Stimulated activated naive CD8-positive, alpha-beta T cell treated with anti-CD3 and anti-CD28 coated beads, Interleukin-15, amount 100 ng/mL, for 72 hours (primary cell): Measurements from ENCODE around the gene ESYT2.

ENCODE experiments used
- ATAC-seq: fragments of 150-1000 bp; cut with Tn5 transposase; 2 replicates; pipeline ENCODE4 v1.10.0; 2021; ENCODE audit warnings: mild to moderate bottlenecking, moderate library complexity
- DNase-seq, 2 donors: peaks; one replicate each; pipeline ENCODE4 v3.0.0; 2021 to 2022
- H3K27ac Mint-ChIP-seq, 2 donors: one replicate each; pipeline ENCODE4 v1.8.0; 2022; ENCODE audit warnings: mild to moderate bottlenecking in 2 of 2, mixed read lengths in 2 of 2, moderate library complexity in 2 of 2
- H3K27me3 Mint-ChIP-seq: one replicate; pipeline ENCODE4 v1.8.0; 2022; ENCODE audit warnings: mixed read lengths
- H3K4me1 Mint-ChIP-seq: one replicate; pipeline ENCODE4 v1.8.0; 2022; ENCODE audit warnings: mild to moderate bottlenecking, mixed read lengths
- H3K4me3 Mint-ChIP-seq, 2 donors: one replicate each; pipeline ENCODE4 v1.8.0; 2022; ENCODE audit warnings: mild to moderate bottlenecking in 2 of 2, mixed read lengths in 2 of 2, moderate library complexity in 1 of 2
- H3K9me3 Mint-ChIP-seq, 2 donors: one replicate each; pipeline ENCODE4 v1.8.0; 2022; ENCODE audit warnings: mixed read lengths in 2 of 2

The ESYT2 gene

DNA sequence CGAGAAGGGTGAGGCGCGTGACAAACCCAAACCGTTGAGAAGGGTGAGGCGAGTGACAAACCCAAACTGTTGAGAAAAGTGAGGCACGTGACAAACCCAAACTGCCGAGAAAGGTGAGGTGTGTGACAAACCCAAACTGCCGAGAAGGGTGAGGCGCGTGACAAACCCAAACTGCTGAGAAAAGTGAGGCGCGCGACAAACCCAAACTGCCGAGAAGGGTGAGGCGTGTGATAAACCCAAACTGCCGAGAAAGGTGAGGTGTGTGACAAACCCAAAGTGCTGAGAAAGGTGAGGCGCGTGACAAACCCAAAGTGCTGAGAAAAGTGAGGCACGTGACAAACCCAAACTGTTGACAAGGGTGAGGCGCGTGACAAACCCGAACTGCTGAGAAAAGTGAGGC is 25.0 kb downstream of the ESYT2 start:
- Mint-ChIP-seq H3K27me3 (no peaks in the 10 kb centered on the region), H3K27ac (peak overlapping the region in 1 of 2 donors; percentile 71), H3K9me3 (no peaks in the 10 kb centered on the region), H3K4me3 (no peak overlapping the region), H3K4me1 (peaks cover 54% of the 10 kb centered on the region)
- ATAC-seq (no peak), DNase-seq (no peak)

DNA sequence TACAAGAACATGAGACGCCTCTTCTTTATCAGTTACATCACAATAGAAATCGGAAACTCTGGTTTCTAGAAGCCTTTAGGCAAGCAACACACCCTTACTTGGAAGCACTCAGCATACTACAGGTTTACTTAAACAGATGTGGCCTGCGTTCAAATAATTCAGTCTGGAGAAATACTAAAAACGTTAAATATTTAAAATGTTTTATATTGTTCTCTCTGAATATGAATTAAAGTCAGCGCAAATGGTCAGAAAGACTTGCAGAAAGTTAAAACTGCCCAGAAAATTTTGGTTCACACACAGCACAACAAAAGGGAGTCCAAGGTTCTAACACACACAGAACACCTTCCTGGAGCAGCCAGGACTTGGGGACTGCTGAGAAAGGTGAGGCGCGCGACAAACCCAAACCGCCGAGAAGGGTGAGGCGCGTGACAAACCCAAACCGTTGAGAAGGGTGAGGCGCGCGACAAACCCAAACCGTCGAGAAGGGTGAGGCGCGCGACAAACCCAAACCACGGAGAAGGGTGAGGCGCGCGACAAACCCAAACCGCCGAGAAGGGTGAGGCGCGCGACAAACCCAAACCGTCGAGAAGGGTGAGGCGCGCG is 25.8 kb downstream of the ESYT2 start:
- ATAC-seq (no peak), DNase-seq (no peak)
- no peaks in the 10 kb centered on the region for H3K27me3 Mint-ChIP-seq
- H3K4me3 Mint-ChIP-seq, result no peak overlapping the region
- peaks cover 49% of the 10 kb centered on the region for H3K4me1 Mint-ChIP-seq
- H3K9me3 Mint-ChIP-seq, result no peaks in the 10 kb centered on the region
- H3K27ac Mint-ChIP-seq, result peak overlapping the region in 1 of 2 donors; percentile 42

DNA sequence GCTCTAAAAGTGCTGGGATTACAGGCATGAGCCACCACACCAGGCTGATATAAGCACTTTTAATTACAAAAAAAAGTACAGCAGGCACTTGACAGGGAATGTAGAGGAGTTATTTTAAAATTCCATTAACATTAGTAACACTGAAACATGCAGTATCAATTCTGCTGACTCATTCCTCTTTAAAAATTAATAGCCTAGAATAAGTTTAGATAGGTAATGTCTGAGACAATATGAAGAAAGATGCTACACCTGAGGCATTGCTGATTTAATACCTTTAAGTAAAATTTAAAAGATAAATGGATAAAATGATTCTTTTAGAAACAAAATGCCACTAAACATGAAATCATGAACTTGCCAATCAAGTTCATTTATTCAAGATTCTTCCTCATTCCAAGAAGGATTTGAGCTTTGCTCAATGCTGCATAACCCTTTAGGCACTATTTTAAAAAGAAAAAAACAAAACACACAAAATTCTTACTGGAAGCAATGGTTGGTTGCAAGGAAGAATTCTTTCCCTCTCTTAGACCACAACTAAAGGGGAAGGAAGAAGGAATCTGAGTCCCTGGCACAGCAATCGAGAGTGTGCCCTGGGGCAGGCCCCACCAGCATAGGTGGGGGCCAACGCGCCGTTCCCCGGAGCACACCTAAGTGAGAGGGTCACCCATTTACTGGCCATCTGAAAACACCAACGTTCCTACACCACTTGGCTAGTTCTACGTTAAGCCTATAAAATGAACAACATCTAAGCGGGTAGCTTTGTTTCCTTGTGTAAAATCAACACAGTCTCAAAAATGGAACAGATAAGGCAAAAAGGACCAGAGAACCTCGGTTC is 26.6 kb downstream of the ESYT2 start:
- DNase-seq (no peak), ATAC-seq (no peak)
- no peaks in the 10 kb centered on the region for H3K27me3 Mint-ChIP-seq
- peak overlapping the region in 1 of 2 donors; percentile 13 for H3K4me3 Mint-ChIP-seq
- H3K9me3 Mint-ChIP-seq, result no peaks in the 10 kb centered on the region
- peaks cover 49% of the 10 kb centered on the region for H3K4me1 Mint-ChIP-seq
- peak overlapping the region in 1 of 2 donors; percentile 88 for H3K27ac Mint-ChIP-seq

DNA sequence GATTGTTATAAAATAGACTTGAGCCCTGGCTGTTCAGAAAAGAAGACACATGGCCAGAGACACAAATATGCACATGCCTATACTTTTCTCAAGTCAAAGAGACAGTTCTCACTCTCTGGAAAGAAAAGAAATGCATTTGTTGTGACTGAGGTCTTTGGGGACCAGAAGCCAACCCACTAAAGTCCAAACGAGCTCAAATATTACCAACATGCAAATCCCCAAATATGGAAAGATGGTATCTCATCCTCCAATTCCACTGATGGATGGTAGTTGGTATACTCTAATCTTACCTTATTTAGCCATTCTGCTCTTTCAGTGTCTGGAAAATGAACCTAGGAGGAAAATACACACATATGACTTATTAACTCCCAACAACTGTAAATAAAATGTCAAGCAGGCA is 30.6 kb downstream of the ESYT2 start:
- ATAC-seq, result no peak
- H3K27me3 Mint-ChIP-seq, result no peaks in the 10 kb centered on the region
- H3K4me1 Mint-ChIP-seq, result peaks cover 30% of the 10 kb centered on the region
- H3K27ac Mint-ChIP-seq, result no peak overlapping the region
- no peak for DNase-seq
- H3K9me3 Mint-ChIP-seq, result no peaks in the 10 kb centered on the region
- no peak overlapping the region for H3K4me3 Mint-ChIP-seq

DNA sequence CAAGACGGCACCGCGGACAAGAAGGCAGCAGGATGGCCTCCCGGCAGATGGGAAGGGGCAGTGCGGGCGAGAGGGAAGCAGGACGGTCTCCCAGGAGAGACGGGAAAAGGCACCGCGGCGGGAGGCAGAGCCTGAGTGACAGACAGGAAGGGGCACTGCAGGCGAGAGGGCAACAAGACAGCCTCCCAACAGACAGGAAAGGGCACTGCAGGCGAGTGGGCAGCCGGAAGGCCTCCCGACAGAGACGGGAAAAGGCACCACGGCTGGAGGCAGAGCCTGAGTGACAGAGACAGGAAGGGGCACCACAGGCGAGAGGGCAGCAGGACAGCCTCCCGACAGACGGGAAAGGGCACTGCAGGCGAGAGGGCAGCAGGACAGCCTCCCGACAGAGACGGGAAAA is 32.6 kb downstream of the ESYT2 start:
- DNase-seq (no peak), ATAC-seq (no peak)
- peaks cover 14% of the 10 kb centered on the region for H3K4me1 Mint-ChIP-seq
- no peaks in the 10 kb centered on the region for H3K27me3 Mint-ChIP-seq
- H3K4me3 Mint-ChIP-seq, result no peak overlapping the region
- no peaks in the 10 kb centered on the region for H3K9me3 Mint-ChIP-seq
- peak overlapping the region in 1 of 2 donors; percentile 2 for H3K27ac Mint-ChIP-seq

DNA sequence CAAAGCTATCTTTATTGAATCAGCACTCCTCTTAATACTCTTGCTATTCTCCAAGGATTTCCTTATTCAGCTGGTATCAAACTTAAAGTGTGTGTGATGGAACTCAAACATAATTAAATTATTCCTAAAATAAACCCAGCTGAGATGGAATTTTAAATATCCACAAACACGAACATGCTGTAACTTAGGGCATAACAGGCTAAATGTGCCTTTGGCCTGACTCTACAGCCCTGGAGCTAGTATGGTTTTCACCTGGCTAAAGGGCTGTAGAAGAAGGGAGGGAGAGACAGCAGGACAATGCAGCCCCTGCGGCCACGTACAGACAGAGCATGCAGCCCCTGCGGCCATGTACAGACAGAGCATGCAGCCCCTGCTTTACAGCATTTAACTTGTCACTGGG is 34.0 kb downstream of the ESYT2 start:
- ATAC-seq (no peak), DNase-seq (no peak)
- Mint-ChIP-seq H3K4me1 (peaks cover 2% of the 10 kb centered on the region), H3K27me3 (no peaks in the 10 kb centered on the region), H3K9me3 (no peaks in the 10 kb centered on the region), H3K27ac (no peak overlapping the region), H3K4me3 (no peak overlapping the region)

DNA sequence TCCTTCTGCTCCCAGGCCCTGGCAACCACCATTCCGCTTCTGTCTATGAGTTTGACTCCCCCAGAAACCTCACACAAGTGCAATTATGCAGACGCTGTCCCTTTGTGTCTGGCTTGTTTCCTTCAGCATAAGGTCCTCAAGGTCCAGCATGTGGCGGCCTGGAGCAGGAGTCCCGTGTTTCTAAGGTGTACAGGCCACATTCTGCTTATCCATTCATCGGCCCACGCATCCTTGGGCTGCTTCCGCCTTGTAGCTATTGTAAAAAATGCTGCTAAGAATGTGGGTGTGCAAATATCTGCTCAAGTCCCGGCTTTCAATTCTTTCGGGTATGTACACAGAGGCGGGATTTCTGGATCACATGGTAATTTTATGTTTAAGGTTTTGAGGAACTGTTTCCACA is 38.2 kb downstream of the ESYT2 start:
- no peak for DNase-seq
- H3K27ac Mint-ChIP-seq, result peak overlapping the region; percentile 1 to 2

DNA sequence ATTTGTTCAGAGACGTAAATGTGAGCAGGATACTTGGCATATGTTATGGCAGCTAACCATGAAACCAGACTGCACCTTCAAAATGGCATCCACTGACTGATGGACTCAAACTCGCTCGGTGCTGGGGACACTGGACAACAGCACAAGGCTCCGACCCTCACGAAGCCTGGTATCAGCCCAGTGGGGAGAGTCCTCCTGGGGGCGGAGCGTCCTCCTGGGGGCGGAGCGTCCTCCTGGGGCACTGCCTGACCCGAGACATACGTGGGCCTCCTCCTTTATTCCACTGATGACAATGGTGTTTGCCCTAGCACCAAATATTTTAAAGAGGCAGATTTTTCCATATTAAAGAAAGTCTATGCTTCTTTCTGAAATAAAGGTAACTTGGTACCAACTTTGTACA is 39.5 kb downstream of the ESYT2 start:
- no peaks in the 10 kb centered on the region for H3K27me3 Mint-ChIP-seq
- H3K4me1 Mint-ChIP-seq, result peaks cover 5% of the 10 kb centered on the region
- H3K9me3 Mint-ChIP-seq, result no peaks in the 10 kb centered on the region
- H3K27ac Mint-ChIP-seq, result no peak overlapping the region
- no peak for DNase-seq
- no peak for ATAC-seq
- no peak overlapping the region for H3K4me3 Mint-ChIP-seq

More for the DNA sequence above, 38.2 kb downstream of the ESYT2 start:
- ATAC-seq, result no peak
- H3K4me1 Mint-ChIP-seq, result peaks cover 5% of the 10 kb centered on the region
- no peaks in the 10 kb centered on the region for H3K27me3 Mint-ChIP-seq
- no peaks in the 10 kb centered on the region for H3K9me3 Mint-ChIP-seq
- H3K4me3 Mint-ChIP-seq, result no peak overlapping the region

DNA sequence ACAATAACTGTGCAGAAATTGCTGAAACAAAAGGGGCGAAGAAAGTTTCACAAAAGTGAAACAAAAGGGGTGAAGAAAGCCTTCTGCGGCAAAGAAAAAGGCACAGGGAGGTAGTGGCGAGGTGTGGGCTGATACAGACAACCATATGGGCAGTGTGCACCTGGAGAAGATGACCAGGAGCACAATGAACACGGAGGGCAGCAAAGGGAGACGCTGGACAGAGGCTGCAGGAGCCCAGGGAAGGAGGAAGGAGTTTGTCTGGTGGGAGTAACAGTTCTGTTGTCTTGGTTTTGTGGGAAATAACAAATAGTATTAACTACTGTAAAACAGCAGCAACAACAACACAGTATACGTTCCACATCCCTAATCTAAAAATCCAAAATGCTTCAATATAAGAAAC is 42.4 kb downstream of the ESYT2 start:
- ATAC-seq, result no peak
- peak overlapping the region in 1 of 2 donors; percentile 0 for H3K27ac Mint-ChIP-seq
- no peak overlapping the region for H3K4me3 Mint-ChIP-seq
- H3K9me3 Mint-ChIP-seq, result no peaks in the 10 kb centered on the region
- peaks cover 5% of the 10 kb centered on the region for H3K4me1 Mint-ChIP-seq
- no peaks in the 10 kb centered on the region for H3K27me3 Mint-ChIP-seq
- DNase-seq, result no peak

DNA sequence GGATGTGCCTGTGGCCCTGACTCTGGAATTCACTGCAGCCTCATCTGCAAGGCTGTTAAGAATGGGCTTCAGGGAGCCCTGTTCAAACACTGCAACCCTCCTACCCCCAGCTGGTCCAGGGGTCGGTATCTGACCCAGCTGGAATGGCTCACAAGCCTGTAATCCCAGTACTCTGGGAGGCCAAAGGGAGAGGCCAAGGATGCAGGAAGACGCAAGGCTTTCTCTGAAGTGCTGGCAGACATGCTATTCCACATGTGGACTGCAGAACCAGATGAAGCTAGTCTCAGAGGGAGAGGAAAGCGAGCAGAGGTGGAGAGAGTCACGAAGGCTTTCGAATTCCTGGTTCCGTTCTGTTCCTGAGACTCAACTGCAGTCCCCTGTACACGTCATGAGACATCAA is 45.0 kb downstream of the ESYT2 start:
- no peaks in the 10 kb centered on the region for H3K9me3 Mint-ChIP-seq
- H3K4me3 Mint-ChIP-seq, result no peak overlapping the region
- H3K4me1 Mint-ChIP-seq, result no peaks in the 10 kb centered on the region
- ATAC-seq (peak; percentile 25), DNase-seq (no peak)
- no peaks in the 10 kb centered on the region for H3K27me3 Mint-ChIP-seq
- H3K27ac Mint-ChIP-seq, result no peak overlapping the region

DNA sequence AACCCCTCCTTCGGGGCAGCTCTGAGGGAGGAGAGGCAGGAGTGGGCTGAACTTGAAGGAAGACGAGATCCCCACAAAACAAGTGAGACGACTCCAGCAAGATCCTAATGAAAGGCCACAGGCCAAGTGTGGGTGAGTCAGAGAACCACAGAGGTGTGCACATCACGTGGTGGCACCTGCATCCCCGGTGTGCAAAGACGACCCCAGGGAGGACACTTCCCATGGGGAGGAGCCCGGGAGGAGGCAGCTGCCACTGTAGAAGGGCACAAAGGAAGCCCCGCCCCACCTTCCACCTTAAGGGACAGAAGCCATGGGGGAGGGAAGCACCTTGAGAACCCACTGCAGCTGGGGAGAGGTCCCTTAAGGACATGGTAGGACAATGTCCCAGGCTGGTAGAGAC is 45.7 kb downstream of the ESYT2 start:
- Mint-ChIP-seq H3K4me1 (no peaks in the 10 kb centered on the region), H3K4me3 (no peak overlapping the region), H3K27ac (peak overlapping the region in 1 of 2 donors; percentile 67), H3K9me3 (no peaks in the 10 kb centered on the region), H3K27me3 (no peaks in the 10 kb centered on the region)
- DNase-seq, result peak in 1 of 2 donors; percentile 12
- peak; percentile 67 for ATAC-seq

DNA sequence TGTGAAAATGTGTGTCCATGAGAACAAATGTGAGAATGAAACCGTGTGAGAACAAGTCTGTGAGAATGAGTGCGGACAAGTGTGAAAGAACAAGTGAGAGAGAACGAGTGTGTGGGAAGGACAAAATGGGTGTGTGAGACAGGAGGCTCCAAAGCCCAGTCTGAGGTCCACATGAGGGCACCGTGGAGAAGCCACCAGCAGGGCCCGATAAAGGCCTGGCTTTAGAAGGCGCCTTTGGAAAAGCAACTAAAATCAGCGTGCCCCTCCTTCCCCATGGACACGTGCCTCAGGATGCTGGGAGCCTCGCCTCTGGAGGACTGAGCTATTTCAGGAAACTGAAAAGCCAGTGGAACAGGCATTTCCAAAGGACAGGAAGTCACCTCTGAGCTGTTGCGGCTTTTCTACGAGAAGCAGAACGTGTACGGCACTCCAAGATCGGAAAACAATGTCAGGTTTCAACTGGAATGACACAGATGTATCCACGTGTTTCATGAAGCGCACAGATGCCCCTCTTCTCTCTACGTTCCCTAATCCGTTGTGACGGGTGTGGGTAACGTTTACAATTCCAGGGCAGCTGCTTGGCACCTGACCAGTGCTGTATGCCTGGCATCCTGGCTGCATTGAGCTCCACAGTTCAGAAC is 46.4 kb downstream of the ESYT2 start:
- H3K9me3 Mint-ChIP-seq, result no peaks in the 10 kb centered on the region
- peak; percentile 11 to 33 for DNase-seq
- no peak overlapping the region for H3K27ac Mint-ChIP-seq
- ATAC-seq, result peak; percentile 57
- no peak overlapping the region for H3K4me3 Mint-ChIP-seq
- no peaks in the 10 kb centered on the region for H3K4me1 Mint-ChIP-seq
- no peaks in the 10 kb centered on the region for H3K27me3 Mint-ChIP-seq

DNA sequence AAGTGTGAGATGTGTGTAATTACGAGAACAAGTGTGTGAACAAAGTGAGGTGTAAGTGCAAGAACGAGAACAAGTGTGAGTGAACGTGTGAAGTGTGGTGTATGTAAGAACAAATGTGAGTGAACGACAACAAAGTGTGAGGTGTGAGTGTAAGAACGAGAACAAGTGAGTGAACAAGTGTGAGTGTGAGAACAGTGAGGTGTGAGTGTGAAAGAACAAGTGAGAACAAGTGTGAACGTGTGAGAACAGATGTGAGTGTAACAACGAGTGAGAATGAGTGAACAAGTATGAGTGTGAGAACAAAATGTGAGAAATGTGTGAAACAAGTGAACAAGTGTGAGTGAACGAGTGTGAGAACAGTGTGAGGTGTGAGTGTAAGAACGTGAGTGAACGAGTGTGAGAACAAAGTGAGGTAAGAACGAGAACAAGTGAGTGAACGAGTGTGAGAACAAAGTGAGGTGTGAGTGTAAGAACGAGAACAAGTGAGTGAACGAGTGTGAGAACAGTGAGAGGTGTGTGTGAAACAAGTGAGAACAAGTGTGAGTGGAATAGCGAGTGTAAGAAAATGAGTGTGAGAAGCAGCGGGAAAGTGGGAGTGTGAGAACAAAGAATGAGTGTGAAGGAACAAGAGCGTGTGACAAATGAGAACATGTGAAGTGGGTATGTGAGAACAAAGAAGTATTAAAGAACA is 47.2 kb downstream of the ESYT2 start:
- no peak for ATAC-seq
- Mint-ChIP-seq H3K9me3 (no peaks in the 10 kb centered on the region), H3K27me3 (no peaks in the 10 kb centered on the region)

DNA sequence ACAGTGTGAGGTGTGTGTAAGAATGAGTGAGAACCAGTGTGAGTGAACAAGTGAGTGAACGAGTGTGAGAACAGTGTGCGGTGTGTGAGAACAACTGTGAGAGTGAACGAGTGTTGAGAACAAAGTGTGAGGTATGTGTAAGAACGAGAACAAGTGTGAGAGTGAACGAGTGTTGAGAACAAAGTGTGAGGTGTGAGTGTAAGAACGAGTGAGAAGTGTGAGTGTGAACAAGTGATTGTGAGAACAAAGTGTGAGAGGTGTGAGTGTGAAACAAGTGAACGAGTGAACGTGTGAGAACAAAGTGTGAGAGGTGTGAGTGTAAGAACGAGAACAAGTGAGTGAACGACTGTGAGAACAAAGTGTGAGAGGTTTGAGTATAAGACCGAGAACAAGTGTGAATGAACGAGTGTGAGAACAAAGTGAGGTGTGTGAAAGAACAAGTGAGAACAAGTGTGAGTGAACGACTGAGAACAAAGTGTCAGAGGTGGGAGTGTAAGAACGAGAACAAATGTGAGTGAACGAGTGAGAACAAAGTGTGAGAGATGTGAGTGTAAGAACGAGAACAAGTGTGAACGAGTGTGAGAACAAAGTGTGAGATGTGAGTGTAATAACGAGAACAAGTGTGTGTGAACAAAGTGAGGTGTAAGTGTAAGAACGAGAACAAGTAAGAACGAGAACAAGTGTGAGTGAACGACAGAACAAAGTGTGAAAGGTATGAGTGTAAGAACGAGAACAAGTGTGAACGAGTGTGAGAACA is 47.9 kb downstream of the ESYT2 start:
- H3K4me1 Mint-ChIP-seq, result peaks cover 11% of the 10 kb centered on the region
- DNase-seq (no peak), ATAC-seq (no peak)
- H3K27me3 Mint-ChIP-seq, result no peaks in the 10 kb centered on the region
- H3K9me3 Mint-ChIP-seq, result no peaks in the 10 kb centered on the region
- H3K4me3 Mint-ChIP-seq, result no peak overlapping the region
- no peak overlapping the region for H3K27ac Mint-ChIP-seq

More for the DNA sequence above, 47.2 kb downstream of the ESYT2 start:
- Mint-ChIP-seq H3K27ac (no peak overlapping the region), H3K4me3 (no peak overlapping the region), H3K4me1 (peaks cover 7% of the 10 kb centered on the region)
- no peak for DNase-seq
